Measurements from ENCODE around the gene FAM118A. TPM values are rescaled to one million over a fixed set of nuclear protein-coding genes. Genes with fewer than 3 reads are reported as not detected.

The FAM118A gene
- total RNA-seq, 1 experiment from 2014 or later = 37.9 TPM

GRCh38 chr22:45296628-45297297, 13.0 kb upstream of the FAM118A start:
- H3K9me3 ChIP-seq (ENCODE audit: control insufficient read depth, low read depth, low read length) = no peaks in the 10 kb centered on the region
- H3K23me2 ChIP-seq (ENCODE audit: insufficient read length, low read depth, low read length, poor library complexity, severe bottlenecking) = no peaks in the 10 kb centered on the region
- no peak overlapping the region for H3K18ac ChIP-seq (ENCODE audit: insufficient read length, low read depth, low read length)
- H3K79me1 ChIP-seq (ENCODE audit: insufficient read depth, low read depth, low read length, poor library complexity, severe bottlenecking) = no peaks in the 10 kb centered on the region
- Mint-ChIP-seq H3K4me1 (peaks cover 14 to 19% of the 10 kb centered on the region in 2 experiments), H3K36me3 (ENCODE audit: insufficient read depth in 1 of 3, low read depth in 3 of 3) (no peaks in the 10 kb centered on the region), H3K4me3 (no peak overlapping the region), H3K9me3 (no peaks in the 10 kb centered on the region), H3K27ac (no peak overlapping the region), H3K27me3 (ENCODE audit: low read depth) (peaks cover 25% of the 10 kb centered on the region)
- no peaks in the 10 kb centered on the region for H4K20me1 ChIP-seq (ENCODE audit: control insufficient read depth, insufficient read depth, insufficient read length)
- no peak overlapping the region for H3K4ac ChIP-seq (ENCODE audit: low read depth, low read length)
- no peak overlapping the region for H3K9ac ChIP-seq (ENCODE audit: extremely low read depth, insufficient read length, low read length)
- H4K91ac ChIP-seq (ENCODE audit: insufficient read length, low read depth, low read length) = no peak overlapping the region
- no peak overlapping the region for H2BK5ac ChIP-seq (ENCODE audit: insufficient read length, low read length)
- H4K8ac ChIP-seq (replicated peaks; ENCODE audit: insufficient read length, low read depth, low read length) = no peak overlapping the region
- no peak overlapping the region for H2BK12ac ChIP-seq (ENCODE audit: insufficient read length, low read depth, low read length)
- H3K79me2 ChIP-seq (ENCODE audit: insufficient read depth, low read length) = no peaks in the 10 kb centered on the region
- no peak overlapping the region for H3K4me2 ChIP-seq (ENCODE audit: insufficient read depth, insufficient read length, low read length)
- no peaks in the 10 kb centered on the region; the same call in 1 of the 2 replicates for H3K4me1 ChIP-seq (ENCODE audit: insufficient read depth, low read length)
- H3K27ac ChIP-seq (ENCODE audit: insufficient read length, low read depth, low read length) = no peak overlapping the region
- H2BK20ac ChIP-seq (ENCODE audit: low read depth, low read length, poor library complexity, severe bottlenecking) = no peak overlapping the region
- no peak overlapping the region for H2BK15ac ChIP-seq (ENCODE audit: low read depth, low read length)
- WGBS (ENCODE audit: extremely low coverage, insufficient read length, low lambda C conversion rate) = no CpG with 5 or more reads among the region's 13 CpGs
- no peak overlapping the region for H3K14ac ChIP-seq (ENCODE audit: insufficient read depth, low read length)
- no peaks in the 10 kb centered on the region for H3K27me3 ChIP-seq (ENCODE audit: insufficient read depth, low read length)
- no peak overlapping the region for H3T11ph ChIP-seq (ENCODE audit: low read length)
- H3K56ac ChIP-seq (ENCODE audit: insufficient read length, low read depth, low read length) = no peak overlapping the region
- H3K23ac ChIP-seq (ENCODE audit: insufficient read length, low read depth, low read length) = no peak overlapping the region
- no peak overlapping the region for H2AFZ ChIP-seq (ENCODE audit: low read length)
- DNase-seq = no peak
- H4K5ac ChIP-seq (ENCODE audit: insufficient read length, low read depth, low read length) = no peak overlapping the region
- H2AK5ac ChIP-seq (ENCODE audit: insufficient read length, low read length) = no peak overlapping the region
- TF ChIP-seq CTCF (conservative IDR thresholded peaks at IDR 0.05) = no peak
- H2BK120ac ChIP-seq (ENCODE audit: low read depth, low read length, poor library complexity, severe bottlenecking) = no peak overlapping the region
